ENCODE results near the gene RSRC1.

DNA sequence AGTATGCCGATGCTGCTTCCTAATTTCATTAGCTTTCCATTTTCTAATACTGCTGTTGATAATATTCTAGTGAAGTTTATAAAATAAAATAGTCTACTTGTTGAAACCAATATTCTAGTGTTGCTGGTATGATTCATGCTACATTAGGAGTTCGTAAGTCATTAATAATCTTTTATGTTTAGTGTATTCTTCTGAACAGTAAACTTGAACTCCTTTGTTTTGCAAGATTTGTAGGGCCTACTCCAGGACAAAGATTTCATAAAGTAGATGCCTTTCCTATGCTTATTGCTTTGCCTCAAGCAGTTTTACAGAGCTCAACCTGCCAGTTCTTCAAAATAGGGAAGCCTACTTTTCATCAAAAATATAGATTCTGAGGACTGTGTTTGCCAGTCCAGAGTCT lies 111.5 kb downstream of the RSRC1 start:
- TF ChIP-seq, protein P1, sequence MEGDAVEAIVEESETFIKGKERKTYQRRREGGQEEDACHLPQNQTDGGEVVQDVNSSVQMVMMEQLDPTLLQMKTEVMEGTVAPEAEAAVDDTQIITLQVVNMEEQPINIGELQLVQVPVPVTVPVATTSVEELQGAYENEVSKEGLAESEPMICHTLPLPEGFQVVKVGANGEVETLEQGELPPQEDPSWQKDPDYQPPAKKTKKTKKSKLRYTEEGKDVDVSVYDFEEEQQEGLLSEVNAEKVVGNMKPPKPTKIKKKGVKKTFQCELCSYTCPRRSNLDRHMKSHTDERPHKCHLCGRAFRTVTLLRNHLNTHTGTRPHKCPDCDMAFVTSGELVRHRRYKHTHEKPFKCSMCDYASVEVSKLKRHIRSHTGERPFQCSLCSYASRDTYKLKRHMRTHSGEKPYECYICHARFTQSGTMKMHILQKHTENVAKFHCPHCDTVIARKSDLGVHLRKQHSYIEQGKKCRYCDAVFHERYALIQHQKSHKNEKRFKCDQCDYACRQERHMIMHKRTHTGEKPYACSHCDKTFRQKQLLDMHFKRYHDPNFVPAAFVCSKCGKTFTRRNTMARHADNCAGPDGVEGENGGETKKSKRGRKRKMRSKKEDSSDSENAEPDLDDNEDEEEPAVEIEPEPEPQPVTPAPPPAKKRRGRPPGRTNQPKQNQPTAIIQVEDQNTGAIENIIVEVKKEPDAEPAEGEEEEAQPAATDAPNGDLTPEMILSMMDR (conservative IDR thresholded peaks at IDR 0.05; ENCODE audit: low read length), result no peak
- no peak for TF ChIP-seq EZH2phosphoT487 (IDR thresholded peaks at IDR 0.05; ENCODE audit: borderline replicate concordance, low read depth, low read length)
